ENCODE data around the gene KCNK5.

GRCh38 chr6:39266782-39267355 is 37.6 kb upstream of the KCNK5 start:
- TF ChIP-seq SIN3A (IDR thresholded peaks at IDR 0.05; ENCODE audit: borderline replicate concordance, insufficient read depth, low read length), result no peak
- no peak for TF ChIP-seq POLR2AphosphoS5 (IDR thresholded peaks at IDR 0.05; ENCODE audit: low read depth, low read length)
- no peak for TF ChIP-seq REST (IDR thresholded peaks at IDR 0.05; ENCODE audit: insufficient read depth in 1 of 2, low read depth in 2 of 2, low read length in 2 of 2)

Data from PFSK-1 (cell line).